ENCODE results near the gene RNF19B.

GRCh38 chr1:32910319-32910718 lies 54.3 kb downstream of the RNF19B start:
- TF ChIP-seq POLR2AphosphoS5 (IDR thresholded peaks at IDR 0.05; ENCODE audit: low read depth, low read length) = no peak
- no peak for TF ChIP-seq SPI1 (IDR thresholded peaks at IDR 0.05; ENCODE audit: low read depth, low read length)
- TF ChIP-seq POLR2A (IDR thresholded peaks at IDR 0.05; ENCODE audit: low read depth, low read length) = no peak

Data from GM12891 (cell line).